Suprapubic skin (tissue), 4 donors: ENCODE results near the gene MRPL50.

ENCODE experiments used
- POLR2A ChIP-seq, 2 donors: fragments of 450-650 bp; IDR thresholded peaks; one replicate each; pipeline ENCODE4 v1.6.1; 2017; ENCODE audit warnings: antibody characterized with exemption in 2 of 2, mild to moderate bottlenecking in 2 of 2, moderate library complexity in 2 of 2
- POLR2AphosphoS5 ChIP-seq, 3 donors: sonication (generic); formaldehyde crosslinking; IDR thresholded peaks; one replicate each; pipeline ENCODE4 v1.6.1; 2017; ENCODE audit warnings: antibody characterized with exemption in 3 of 3
- TF ChIP-seq, protein P1 (sequence below), 2 donors: fragments of 200-600 bp in 1 of 2; fragments of 450-650 bp in 1 of 2; sonication (generic) in 1 of 2; IDR thresholded peaks; one replicate each; pipeline ENCODE4 v1.5.1; 2016 to 2019; ENCODE audit warnings: antibody characterized with exemption in 2 of 2, mild to moderate bottlenecking in 1 of 2, moderate library complexity in 1 of 2

DNA sequence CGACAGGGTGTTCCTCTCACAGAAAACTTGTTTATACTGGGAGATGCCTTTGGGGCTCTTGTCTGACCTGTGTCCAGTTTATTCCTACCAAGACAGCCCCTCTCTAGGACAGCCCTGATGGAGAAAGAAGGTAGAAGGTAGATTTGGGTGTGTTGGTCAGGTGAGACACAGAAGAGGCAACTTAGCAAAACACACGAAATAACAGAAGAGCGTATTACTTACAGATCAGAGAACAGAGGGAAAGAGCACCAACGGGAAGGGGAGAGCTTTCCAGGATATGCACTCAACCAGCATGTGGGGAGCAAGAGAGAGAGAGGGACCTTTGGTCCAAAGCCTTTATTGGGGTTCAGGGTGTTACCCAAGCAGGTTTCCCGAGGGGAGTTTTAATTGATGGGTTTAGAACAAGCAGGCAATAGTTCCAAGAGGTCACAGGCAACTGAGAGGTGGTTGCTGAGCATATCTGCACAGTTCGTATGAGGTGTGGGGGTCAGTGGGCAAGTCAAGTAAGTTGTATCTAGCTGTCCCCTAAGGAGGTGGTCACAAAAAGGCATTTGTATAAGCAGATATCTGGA is 45.4 kb downstream of the MRPL50 start:
- TF ChIP-seq, protein P1, sequence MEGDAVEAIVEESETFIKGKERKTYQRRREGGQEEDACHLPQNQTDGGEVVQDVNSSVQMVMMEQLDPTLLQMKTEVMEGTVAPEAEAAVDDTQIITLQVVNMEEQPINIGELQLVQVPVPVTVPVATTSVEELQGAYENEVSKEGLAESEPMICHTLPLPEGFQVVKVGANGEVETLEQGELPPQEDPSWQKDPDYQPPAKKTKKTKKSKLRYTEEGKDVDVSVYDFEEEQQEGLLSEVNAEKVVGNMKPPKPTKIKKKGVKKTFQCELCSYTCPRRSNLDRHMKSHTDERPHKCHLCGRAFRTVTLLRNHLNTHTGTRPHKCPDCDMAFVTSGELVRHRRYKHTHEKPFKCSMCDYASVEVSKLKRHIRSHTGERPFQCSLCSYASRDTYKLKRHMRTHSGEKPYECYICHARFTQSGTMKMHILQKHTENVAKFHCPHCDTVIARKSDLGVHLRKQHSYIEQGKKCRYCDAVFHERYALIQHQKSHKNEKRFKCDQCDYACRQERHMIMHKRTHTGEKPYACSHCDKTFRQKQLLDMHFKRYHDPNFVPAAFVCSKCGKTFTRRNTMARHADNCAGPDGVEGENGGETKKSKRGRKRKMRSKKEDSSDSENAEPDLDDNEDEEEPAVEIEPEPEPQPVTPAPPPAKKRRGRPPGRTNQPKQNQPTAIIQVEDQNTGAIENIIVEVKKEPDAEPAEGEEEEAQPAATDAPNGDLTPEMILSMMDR (IDR thresholded peaks at IDR 0.05), result no peak
- no peak for TF ChIP-seq POLR2A (IDR thresholded peaks at IDR 0.05)
- no peak for TF ChIP-seq POLR2AphosphoS5 (IDR thresholded peaks at IDR 0.05)
